HepG2 (cell line): Measurements from ENCODE around the gene RNF11. TPM values are rescaled to one million over a fixed set of nuclear protein-coding genes. Genes with fewer than 3 reads are reported as not detected.

ENCODE experiments used
- CTCF ChIP-seq: sonication (generic); formaldehyde crosslinking; IDR thresholded peaks from 2 replicates; pipeline ENCODE4 v1.5.0; 2020; ENCODE audit warnings: mild to moderate bottlenecking, missing genetic modification reagents, moderate library complexity
- DZIP1 ChIP-seq: sonication (generic); formaldehyde crosslinking; IDR thresholded peaks from 2 replicates; pipeline ENCODE4 v1.5.0; 2020; ENCODE audit warnings: mild to moderate bottlenecking, missing genetic modification reagents
- FOXK1 ChIP-seq: sonication (generic); formaldehyde crosslinking; IDR thresholded peaks from 2 replicates; pipeline ENCODE4 v1.4.0; 2020; ENCODE audit warnings: low read depth, missing genetic modification reagents, borderline replicate concordance
- MIXL1 ChIP-seq: IDR thresholded peaks from 2 replicates; pipeline ENCODE4 v1.6.1; 2016
- NFE2 ChIP-seq: sonication (generic); formaldehyde crosslinking; IDR thresholded peaks from 2 replicates; pipeline ENCODE4 v1.4.0; 2020; ENCODE audit warnings: missing genetic modification reagents
- RAD51 ChIP-seq: fragments of 450-650 bp; IDR thresholded peaks from 2 replicates; pipeline ENCODE4 v1.6.1; 2016; ENCODE audit warnings: borderline replicate concordance
- RBAK ChIP-seq: sonication (generic); formaldehyde crosslinking; IDR thresholded peaks from 2 replicates; pipeline ENCODE4 v1.5.1; 2020; ENCODE audit warnings: mild to moderate bottlenecking, missing genetic modification reagents
- RNF2 ChIP-seq: fragments of 450-650 bp; conservative IDR thresholded peaks from 2 replicates; pipeline ENCODE4 v1.6.1; 2016; ENCODE audit warnings: low read depth
- SSRP1 ChIP-seq: IDR thresholded peaks from 2 replicates; pipeline ENCODE4 v1.6.1; 2016; ENCODE audit warnings: control low read depth
- ZNF253 ChIP-seq: sonication (generic); formaldehyde crosslinking; IDR thresholded peaks from 2 replicates; pipeline ENCODE4 v1.8.0; 2022; ENCODE audit warnings: mild to moderate bottlenecking, missing genetic modification reagents, borderline replicate concordance
- ZNF318 ChIP-seq: sonication (generic); formaldehyde crosslinking; IDR thresholded peaks from 2 replicates; pipeline ENCODE4 v1.4.0; 2020; ENCODE audit warnings: mild to moderate bottlenecking, missing genetic modification reagents
- ZNF512B ChIP-seq: sonication (generic); formaldehyde crosslinking; IDR thresholded peaks from 2 replicates; pipeline ENCODE4 v1.5.1; 2020; ENCODE audit warnings: missing genetic modification reagents, mild to moderate bottlenecking, borderline replicate concordance
- ZNF788 ChIP-seq: sonication (generic); formaldehyde crosslinking; IDR thresholded peaks from 2 replicates; pipeline ENCODE4 v1.5.0; 2020; ENCODE audit warnings: mild to moderate bottlenecking, missing genetic modification reagents, borderline replicate concordance
- polyA plus RNA-seq, 8 experiments: library from polyadenylated mRNA; depleted of rRNA in 3 of 8; stranded (reverse) in 7 of 8; unstranded in 1 of 8; fragments of >200 nt; fragmentation: Illumina TruSeq in 4 of 8; extraction: Trizol in 4 of 8; gene quantifications; 2 replicates each; pipeline versions ENCODE4 v1.2.1 to v1.2.3, GENCODE V29; 2011 to 2016; ENCODE audit warnings: low read depth in 4 of 8, missing spikeins in 1 of 8, mixed read lengths in 1 of 8; ENCODE audit not compliant: insufficient read depth in 1 of 8
- total RNA-seq, 5 experiments: library from RNA; depleted of rRNA; stranded (reverse); fragments of >200 nt; fragmentation: Illumina TruSeq; extraction: Trizol; gene quantifications; 2 replicates each; pipeline ENCODE4 v1.2.3, GENCODE V29; 2016; ENCODE audit warnings: low read depth in 1 of 5

RNF11 gene
- total and polyA plus RNA-seq, 2 of the 13 experiments (the other 11 are each of a cell fraction or from before 2014, with no cell fraction given) = 41.2 to 48.8 TPM

GRCh38 chr1:51189421-51190073 is 46.5 kb upstream of the RNF11 start (continued):
- peak; percentile 72 for TF ChIP-seq CTCF (CRISPR knock-in tag)
- TF ChIP-seq DZIP1 (CRISPR knock-in tag) = no peak
- TF ChIP-seq RBAK (CRISPR knock-in tag) = no peak
- no peak for TF ChIP-seq RAD51
- TF ChIP-seq FOXK1 = peak; percentile 23; the same call in 1 of the 2 replicates
- TF ChIP-seq ZNF512B (CRISPR knock-in tag) = no peak
- TF ChIP-seq RNF2 = no peak
- no peak for TF ChIP-seq ZNF253 (CRISPR knock-in tag)
- no peak for TF ChIP-seq NFE2 (CRISPR knock-in tag)
- no peak for TF ChIP-seq ZNF318 (CRISPR knock-in tag)
- TF ChIP-seq MIXL1 = 0 out of 2 replicates have a peak, but pooled peaks have one; percentile 36
- no peak for TF ChIP-seq SSRP1
- no peak for TF ChIP-seq ZNF788
